Pons (tissue), 1 donor: ENCODE measurements around the gene SP6.

Experiments used
- DNase-seq: peaks from one replicate; pipeline ENCODE4 v3.0.0-alpha.2; 2016; ENCODE audit warnings: low spot score

SP6 gene

DNA sequence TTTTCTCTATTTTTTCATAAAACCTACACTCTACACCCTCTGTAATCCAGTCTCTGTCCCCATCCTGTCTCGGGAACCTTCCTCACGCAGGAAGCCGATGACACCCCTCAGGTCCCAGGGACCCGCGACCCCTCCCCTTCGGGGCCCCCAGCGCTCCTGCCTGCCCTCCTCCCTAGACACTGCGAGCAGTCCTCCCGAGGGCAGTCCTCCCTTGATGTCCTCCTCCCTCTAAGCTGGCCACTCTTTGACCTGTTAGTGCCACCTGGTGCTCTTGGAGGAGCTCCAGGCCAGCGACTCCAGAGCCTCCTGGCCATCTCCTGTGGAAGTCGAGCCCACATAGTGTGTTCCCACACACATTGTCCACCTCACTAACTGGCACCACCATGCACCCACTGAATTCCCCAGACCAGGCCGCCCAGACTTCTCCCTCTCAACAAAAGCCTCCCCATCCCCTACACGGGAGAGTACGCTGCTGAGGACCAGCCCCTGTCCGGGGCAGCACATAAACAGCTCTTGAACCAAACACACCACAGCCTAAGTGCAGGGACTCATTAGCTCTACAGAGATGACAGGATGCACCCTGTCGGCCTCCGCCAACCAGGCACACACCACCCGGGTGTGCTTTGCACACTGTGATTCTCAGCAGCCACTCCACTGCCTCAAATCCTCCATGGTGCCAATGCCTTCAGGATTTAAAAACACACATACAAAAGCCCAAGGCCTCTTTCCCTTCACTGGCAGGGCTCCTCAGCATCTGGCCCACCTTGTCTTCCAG is 38.6 kb downstream of the SP6 start:
- DNase-seq, result no peak

DNA sequence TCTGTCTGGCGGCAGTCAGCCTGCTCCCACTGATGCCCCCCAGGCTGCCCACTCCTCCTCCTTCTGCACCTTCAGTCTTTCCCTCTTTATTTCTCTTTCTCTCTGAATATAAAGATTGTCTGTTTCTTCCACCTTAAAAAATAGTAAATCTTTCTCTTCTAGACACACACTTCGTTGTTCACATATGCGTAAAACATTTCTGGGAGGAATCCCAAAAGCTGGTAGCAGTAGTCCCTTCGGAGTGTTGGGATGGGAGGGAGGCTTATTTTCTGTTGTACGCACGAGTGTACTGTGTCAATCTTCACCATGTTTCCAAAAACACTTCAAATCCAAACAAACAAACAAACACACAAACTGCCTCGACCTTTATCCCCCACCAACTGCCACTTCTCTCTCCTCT is 39.3 kb downstream of the SP6 start:
- DNase-seq, result no peak

DNA sequence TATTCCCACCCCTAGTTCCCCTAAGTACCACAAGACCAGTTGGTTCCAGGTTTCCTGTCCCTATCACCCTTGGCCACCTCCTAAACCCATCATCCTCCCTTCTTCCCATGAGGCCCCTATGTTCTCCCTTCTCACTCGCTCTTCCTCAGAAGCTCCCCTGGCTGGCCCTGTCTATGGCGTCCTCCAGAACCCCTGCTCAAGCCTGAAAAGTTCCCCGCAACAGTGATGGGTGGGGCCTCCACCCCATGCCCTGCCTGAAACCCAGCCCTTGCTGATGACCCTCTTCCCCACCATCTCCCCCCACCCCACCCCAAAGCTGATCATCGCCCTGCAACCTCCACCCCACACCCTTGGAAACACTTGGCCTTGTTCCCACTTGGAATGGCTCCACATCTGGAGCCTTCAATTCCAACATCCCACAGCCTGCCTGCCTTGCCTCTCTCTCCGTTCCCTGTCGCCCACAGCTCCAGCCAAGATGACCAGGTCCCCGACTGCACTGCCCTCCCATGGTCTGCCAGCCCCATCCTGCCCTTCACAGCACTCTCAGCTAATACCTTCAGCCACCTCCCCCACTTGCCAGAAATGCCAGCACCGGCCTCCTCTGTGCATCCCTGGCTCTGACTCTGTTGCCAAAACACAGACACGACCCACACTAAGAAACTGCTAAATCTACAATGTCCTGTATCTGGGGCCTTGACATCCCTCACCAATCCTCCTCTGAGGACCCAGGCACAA is 39.9 kb downstream of the SP6 start:
- no peak for DNase-seq

- DNase-seq, result no peak
These were observed 40.7 kb downstream of the SP6 start for GRCh38 chr17:47810200-47810821.

DNA sequence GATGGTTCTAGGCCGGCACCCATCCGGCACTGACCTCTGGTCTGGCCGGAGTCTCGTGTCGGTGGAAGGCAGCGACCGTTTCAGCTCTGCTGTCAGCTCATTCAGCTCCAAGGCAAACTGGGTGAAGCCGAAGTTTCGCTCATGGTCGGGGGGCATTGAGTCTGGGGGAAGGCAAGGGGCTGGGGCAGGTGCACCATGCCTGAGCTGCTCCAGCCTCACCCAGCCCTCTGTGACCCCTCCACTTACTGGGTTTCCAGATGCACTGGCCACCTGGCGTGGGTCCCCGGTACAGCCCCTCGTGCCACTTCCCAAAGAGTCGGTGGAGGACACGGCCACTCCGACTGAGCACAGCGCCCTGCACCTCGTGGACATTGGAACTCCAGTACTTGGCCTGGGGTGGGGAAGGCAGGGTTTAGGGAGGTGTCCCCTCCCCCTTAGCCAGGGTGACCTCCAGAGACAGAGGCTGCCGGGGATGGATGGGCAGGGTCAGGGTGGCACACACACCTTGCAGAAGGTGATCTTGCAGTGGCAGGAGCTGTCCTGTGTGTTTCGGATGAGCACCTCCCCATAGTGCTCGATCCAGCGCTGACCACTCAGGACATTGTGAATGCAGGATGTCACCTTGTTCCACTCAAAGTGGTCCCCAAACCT is 42.0 kb downstream of the SP6 start:
- DNase-seq, result no peak

- DNase-seq, result no peak
These were observed 42.7 kb downstream of the SP6 start for GRCh38 chr17:47808036-47808829.

GRCh38 chr17:47807421-47807820 is 43.5 kb downstream of the SP6 start:
- no peak for DNase-seq

DNA sequence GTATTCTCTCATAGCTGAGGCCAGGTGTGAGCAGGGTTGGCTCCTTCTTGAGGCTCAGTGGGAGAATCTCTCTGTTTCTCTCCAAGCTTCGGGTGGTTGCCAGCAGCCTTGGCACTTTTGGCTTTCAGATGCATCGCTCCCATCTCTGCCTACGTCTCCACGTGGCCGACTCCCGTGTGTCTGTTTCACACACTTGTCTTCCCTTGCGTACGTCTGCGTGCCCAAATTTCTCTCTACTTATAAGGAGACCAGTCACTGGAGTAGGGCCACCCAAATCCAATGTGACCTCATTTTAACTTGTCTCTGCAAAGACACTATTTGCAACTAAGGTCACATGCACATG is 44.1 kb downstream of the SP6 start:
- DNase-seq, result no peak

- no peak for DNase-seq
These were observed 44.7 kb downstream of the SP6 start for GRCh38 chr17:47806026-47806912.

GRCh38 chr17:47804461-47804860 is 46.5 kb downstream of the SP6 start:
- no peak for DNase-seq

- no peak for DNase-seq
These were observed 47.2 kb downstream of the SP6 start for GRCh38 chr17:47803751-47804150.

GRCh38 chr17:47803201-47803600 is 47.8 kb downstream of the SP6 start:
- DNase-seq, result no peak

DNA sequence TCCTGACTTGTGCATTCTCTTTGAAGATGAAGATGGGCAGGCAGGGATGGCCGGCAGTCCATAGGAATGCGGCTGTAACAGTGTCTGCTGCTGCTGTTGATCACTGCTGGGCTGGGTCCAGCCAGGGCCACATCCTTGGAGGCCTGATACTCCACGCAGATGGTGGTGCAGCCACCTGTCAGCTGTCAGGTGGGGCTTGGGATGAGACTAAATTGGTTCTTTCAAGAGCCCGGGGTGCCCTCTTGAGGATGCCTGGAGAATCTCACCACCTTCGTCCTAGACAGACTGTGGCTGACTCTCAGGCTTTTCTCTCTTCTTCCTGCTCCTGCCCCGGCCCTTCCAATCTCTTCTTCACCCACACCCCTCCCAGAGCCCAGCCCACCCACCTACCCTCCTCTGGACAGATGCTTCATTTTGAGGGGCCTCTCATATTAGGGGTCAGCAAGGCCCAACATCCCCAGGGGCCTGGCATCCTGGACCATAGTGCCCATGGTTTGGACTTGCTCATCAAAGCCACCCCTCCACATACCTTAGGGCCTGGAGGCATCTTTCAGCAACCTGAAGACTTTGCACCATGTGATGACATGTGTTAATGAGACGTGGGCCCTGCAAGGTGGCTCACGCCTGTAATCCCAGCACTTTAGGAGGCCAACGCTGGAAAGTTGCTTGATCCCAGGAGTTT is 48.5 kb downstream of the SP6 start:
- DNase-seq, result peak; percentile 19

DNA sequence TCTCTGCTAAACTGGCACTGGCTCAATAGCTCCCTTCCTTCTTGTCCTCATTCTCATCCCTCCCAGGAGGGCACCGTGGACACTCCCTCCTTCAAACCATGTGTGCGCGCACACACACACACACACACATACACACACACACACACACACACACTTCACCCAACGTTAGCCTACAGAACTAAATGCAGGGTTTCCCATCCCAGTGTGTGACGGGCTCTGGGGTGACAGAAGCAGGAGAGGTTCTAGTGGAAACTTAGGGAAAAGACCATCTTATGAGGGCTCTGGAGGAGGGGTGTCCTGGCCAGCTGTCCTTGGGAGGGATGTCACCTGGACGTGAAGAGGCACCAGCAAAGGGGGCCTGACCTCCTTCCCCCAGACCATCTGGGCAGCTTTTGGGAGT is 49.1 kb downstream of the SP6 start:
- no peak for DNase-seq

DNA sequence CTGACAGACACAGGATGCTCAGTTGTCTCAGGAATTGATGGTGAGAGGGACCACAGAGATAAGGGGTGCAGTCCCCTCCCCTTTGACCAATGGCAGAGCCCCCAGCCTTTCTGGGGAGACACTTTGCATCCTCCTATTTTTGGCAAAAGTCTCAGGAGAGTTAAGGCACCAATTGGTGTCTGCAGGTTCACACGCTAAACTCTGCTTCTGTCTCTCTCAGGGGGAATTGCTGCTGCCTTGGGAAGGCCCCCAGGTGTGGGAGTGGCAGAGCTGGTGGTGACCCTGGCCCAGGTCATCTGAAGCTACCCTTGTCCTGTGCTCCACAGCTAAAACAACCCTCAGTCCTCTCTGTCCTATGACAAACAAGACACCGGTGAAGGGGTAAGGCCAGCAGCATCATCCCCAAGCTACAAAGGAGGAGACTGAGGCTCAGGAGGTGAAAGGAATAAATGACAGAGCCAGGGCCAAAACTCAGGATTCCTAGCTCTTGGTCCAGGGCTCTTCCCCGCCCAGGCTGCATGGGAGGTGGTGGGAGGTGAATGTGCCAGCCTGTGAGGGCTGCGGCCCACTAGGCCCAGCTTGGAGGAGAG is 49.7 kb downstream of the SP6 start:
- no peak for DNase-seq

GRCh38 chr17:47800686-47801085 is 50.3 kb downstream of the SP6 start:
- DNase-seq, result no peak

DNA sequence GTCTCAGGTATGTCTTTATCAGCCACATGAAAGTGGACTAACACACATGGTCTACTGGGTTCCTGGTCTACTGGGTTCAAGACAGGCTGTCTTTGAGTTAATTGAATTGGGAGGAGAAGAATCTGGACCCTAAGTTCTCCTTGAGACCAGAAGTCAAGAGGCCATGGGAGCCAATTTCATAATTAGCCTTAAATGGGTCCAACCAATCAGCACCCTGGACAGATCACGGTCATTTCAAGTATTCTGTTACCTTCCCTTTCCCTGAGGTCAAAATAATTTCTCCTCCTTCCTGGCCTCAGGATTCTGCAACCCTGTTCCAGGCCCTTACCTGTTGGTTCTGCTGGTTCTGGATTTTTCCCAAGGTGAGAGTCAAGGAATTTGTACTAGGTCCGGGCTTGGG is 53.2 kb downstream of the SP6 start:
- no peak for DNase-seq
